Midbrain (tissue), 1 donor: ENCODE data around the gene GTF2A1L.
"Not testable (repeated sequence)": the region's sequence is repeated elsewhere in the genome, so short reads cannot be mapped to it uniquely, and the experiment has no call there.

Experiments
- DNase-seq: peaks from one replicate; lab custom pipeline; 2025; lab: John Stamatoyannopoulos, UW

GTF2A1L gene

GRCh38 chr2:48613211-48613610 lies 4.4 kb upstream of the GTF2A1L start:
- no peak for DNase-seq

- not testable (repeated sequence) for DNase-seq
Measured at GRCh38 chr2:48614581-48614980, 3.1 kb upstream of the GTF2A1L start.

- no peak for DNase-seq
Measured at GRCh38 chr2:48619526-48619925, 1.9 kb downstream of the GTF2A1L start.

GRCh38 chr2:48620604-48621003 lies 2.9 kb downstream of the GTF2A1L start:
- no peak for DNase-seq

- DNase-seq, result not testable (repeated sequence)
Measured at GRCh38 chr2:48622691-48623090, 5.0 kb downstream of the GTF2A1L start.

GRCh38 chr2:48624696-48625095 lies 7.0 kb downstream of the GTF2A1L start:
- no peak for DNase-seq

- no peak for DNase-seq
Measured at GRCh38 chr2:48626047-48626446, 8.4 kb downstream of the GTF2A1L start.

- DNase-seq, result no peak
Measured at GRCh38 chr2:48633143-48633542, 15.5 kb downstream of the GTF2A1L start.

- no peak for DNase-seq
Measured at GRCh38 chr2:48635786-48636185, 18.1 kb downstream of the GTF2A1L start.

GRCh38 chr2:48638261-48638660 lies 20.6 kb downstream of the GTF2A1L start:
- no peak for DNase-seq

- DNase-seq, result no peak
Measured at GRCh38 chr2:48651158-48651790, 33.6 kb downstream of the GTF2A1L start.

GRCh38 chr2:48668992-48669391 lies 51.3 kb downstream of the GTF2A1L start:
- DNase-seq, result no peak

- DNase-seq, result no peak
Measured at GRCh38 chr2:48673581-48673980, 55.9 kb downstream of the GTF2A1L start.

- DNase-seq, result no peak
Measured at GRCh38 chr2:48674933-48675332, 57.3 kb downstream of the GTF2A1L start.

GRCh38 chr2:48677450-48677849 lies 59.8 kb downstream of the GTF2A1L start:
- no peak for DNase-seq

GRCh38 chr2:48685126-48685525 lies 67.5 kb downstream of the GTF2A1L start:
- DNase-seq, result no peak

- DNase-seq, result no peak
Measured at GRCh38 chr2:48691935-48692691, 74.5 kb downstream of the GTF2A1L start.

- no peak for DNase-seq
Measured at GRCh38 chr2:48693066-48693465, 75.4 kb downstream of the GTF2A1L start.

- no peak for DNase-seq
Measured at GRCh38 chr2:48693645-48694044, 76.0 kb downstream of the GTF2A1L start.

GRCh38 chr2:48694149-48694548 lies 76.5 kb downstream of the GTF2A1L start:
- DNase-seq, result no peak

GRCh38 chr2:48695991-48696390 lies 78.3 kb downstream of the GTF2A1L start:
- peak; percentile 62 for DNase-seq

GRCh38 chr2:48696881-48697280 lies 79.2 kb downstream of the GTF2A1L start:
- DNase-seq, result no peak

GRCh38 chr2:48699348-48699930 lies 81.8 kb downstream of the GTF2A1L start:
- no peak for DNase-seq
